Neural crest cell (in vitro differentiated cells): Measurements from ENCODE around the gene CTDSP1. TPM values are rescaled to one million over a fixed set of nuclear protein-coding genes. Genes with fewer than 3 reads are reported as not detected.

ENCODE experiments used
- DNase-seq: peaks from one replicate; pipeline ENCODE4 v3.0.0; 2021; ENCODE audit warnings: low read depth, mixed read lengths, low spot score
- H3K27ac Mint-ChIP-seq: one replicate; pipeline ENCODE4 v1.8.0; 2021; ENCODE audit warnings: mild to moderate bottlenecking, mixed read lengths; ENCODE audit not compliant: unreplicated experiment
- H3K27me3 Mint-ChIP-seq: 2 replicates; pipeline ENCODE4 v1.8.0; 2021; ENCODE audit warnings: low read depth, mild to moderate bottlenecking, mixed read lengths
- H3K36me3 Mint-ChIP-seq: 2 replicates; pipeline ENCODE4 v1.8.0; 2021; ENCODE audit warnings: low read depth, mild to moderate bottlenecking, mixed read lengths
- H3K4me1 Mint-ChIP-seq: 2 replicates; pipeline ENCODE4 v1.8.0; 2021; ENCODE audit warnings: mixed read lengths
- H3K4me3 Mint-ChIP-seq: one replicate; pipeline ENCODE4 v1.8.0; 2021; ENCODE audit warnings: mild to moderate bottlenecking, mixed read lengths
- H3K9me3 Mint-ChIP-seq: 2 replicates; pipeline ENCODE4 v1.8.0; 2021; ENCODE audit warnings: mixed read lengths
- CTCF ChIP-seq: fragments of 200-600 bp; sonication (generic); conservative IDR thresholded peaks from 2 replicates; pipeline ENCODE4 v1.5.0; 2021; ENCODE audit warnings: antibody characterized with exemption, mild to moderate bottlenecking
- total RNA-seq: library from RNA; stranded (reverse); gene quantifications from 2 replicates; pipeline ENCODE4 v1.2.1, GENCODE V29; 2021

CTDSP1 gene
- total RNA-seq, 1 donor from 2014 or later, result 46.4 TPM

GRCh38 chr2:218418321-218418716 lies 18.7 kb downstream of the CTDSP1 start:
- DNase-seq, result no peak
- no peaks in the 10 kb centered on the region for H3K27me3 Mint-ChIP-seq
- peaks cover 2% of the 10 kb centered on the region for H3K4me1 Mint-ChIP-seq
- H3K9me3 Mint-ChIP-seq, result no peaks in the 10 kb centered on the region
- H3K4me3 Mint-ChIP-seq, result no peak overlapping the region
- no peak overlapping the region for H3K27ac Mint-ChIP-seq
- TF ChIP-seq CTCF, result no peak
- no peaks in the 10 kb centered on the region for H3K36me3 Mint-ChIP-seq

- DNase-seq, result no peak
- TF ChIP-seq CTCF, result no peak
- H3K36me3 Mint-ChIP-seq, result no peaks in the 10 kb centered on the region
- peaks cover 4% of the 10 kb centered on the region for H3K4me1 Mint-ChIP-seq
- H3K27me3 Mint-ChIP-seq, result no peaks in the 10 kb centered on the region
- H3K27ac Mint-ChIP-seq, result no peak within 1 kb of the TSS
- H3K4me3 Mint-ChIP-seq, result no peak within 1 kb of the TSS
- H3K9me3 Mint-ChIP-seq, result no peaks in the 10 kb centered on the region
Observed at GRCh38 chr2:218418717-218419458, 19.2 kb downstream of the CTDSP1 start, which contains the start of gene VIL1. Gene VIL1, plus strand, starts transcription at chr2:218419123. Its CDS starts 4,656 bp downstream, at chr2:218423779.

- no peaks in the 10 kb centered on the region for H3K9me3 Mint-ChIP-seq
- H3K4me1 Mint-ChIP-seq, result peaks cover 4% of the 10 kb centered on the region
- no peaks in the 10 kb centered on the region for H3K36me3 Mint-ChIP-seq
- no peak overlapping the region for H3K27ac Mint-ChIP-seq
- TF ChIP-seq CTCF, result no peak
- no peak overlapping the region for H3K4me3 Mint-ChIP-seq
- no peaks in the 10 kb centered on the region for H3K27me3 Mint-ChIP-seq
- DNase-seq, result no peak
Observed at GRCh38 chr2:218419630-218420216, 20.1 kb downstream of the CTDSP1 start.

- TF ChIP-seq CTCF, result no peak
- H3K4me1 Mint-ChIP-seq, result peaks cover 4% of the 10 kb centered on the region
- no peaks in the 10 kb centered on the region for H3K9me3 Mint-ChIP-seq
- H3K27ac Mint-ChIP-seq, result no peak overlapping the region
- H3K4me3 Mint-ChIP-seq, result no peak overlapping the region
- H3K36me3 Mint-ChIP-seq, result no peaks in the 10 kb centered on the region
- no peak for DNase-seq
- H3K27me3 Mint-ChIP-seq, result no peaks in the 10 kb centered on the region
Observed at GRCh38 chr2:218421027-218421426, 21.4 kb downstream of the CTDSP1 start.

GRCh38 chr2:218422403-218423086 lies 22.9 kb downstream of the CTDSP1 start:
- no peaks in the 10 kb centered on the region for H3K27me3 Mint-ChIP-seq
- H3K4me3 Mint-ChIP-seq, result no peak overlapping the region
- H3K36me3 Mint-ChIP-seq, result no peaks in the 10 kb centered on the region
- H3K27ac Mint-ChIP-seq, result no peak overlapping the region
- TF ChIP-seq CTCF, result no peak
- peaks cover 4% of the 10 kb centered on the region for H3K4me1 Mint-ChIP-seq
- H3K9me3 Mint-ChIP-seq, result no peaks in the 10 kb centered on the region
- no peak for DNase-seq
